CD4-positive, alpha-beta memory T cell (primary cell): Measurements from ENCODE around the gene SOX8. TPM values are rescaled to one million over a fixed set of nuclear protein-coding genes. Genes with fewer than 3 reads are reported as not detected.

Experiments
- CTCF ChIA-PET: fragments of 350-600 bp; sonication (Branson Sonifier 250); formaldehyde crosslinking; loops from one replicate; lab custom pipeline; 2021; ENCODE audit warnings: inconsistent platforms; ENCODE audit not compliant: partially characterized antibody; lab: Charles Lee
- POLR2A ChIA-PET: fragments of 350-600 bp; sonication (Branson Sonifier 250); formaldehyde crosslinking; loops from one replicate; lab custom pipeline; 2021; ENCODE audit not compliant: partially characterized antibody; lab: Charles Lee
- DNase-seq, 5 donors: peaks; one replicate each; pipeline versions ENCODE4 v3.0.0 to v3.0.0-alpha.2; 2020 to 2022; ENCODE audit warnings: mixed read lengths in 1 of 5
- H3K27ac ChIP-seq: one replicate; pipeline ENCODE4 v1.7.0; 2013; ENCODE audit warnings: low read depth, low read length
- H3K27me3 ChIP-seq: 2 replicates; pipeline ENCODE4 v1.7.0; 2013; ENCODE audit warnings: mild to moderate bottlenecking, low read length, moderate library complexity; ENCODE audit not compliant: insufficient read depth
- H3K36me3 ChIP-seq: 2 replicates; pipeline ENCODE4 v1.7.0; 2013; ENCODE audit warnings: mild to moderate bottlenecking, low read length, moderate library complexity; ENCODE audit not compliant: insufficient read depth
- H3K4me1 ChIP-seq: 2 replicates; pipeline ENCODE4 v1.7.0; 2013; ENCODE audit warnings: mild to moderate bottlenecking, low read length, moderate library complexity; ENCODE audit not compliant: insufficient read depth
- H3K4me3 ChIP-seq, 2 donors: one replicate each; pipeline ENCODE4 v1.7.0; 2013; ENCODE audit warnings: low read length in 2 of 2, mild to moderate bottlenecking in 1 of 2
- H3K9me3 ChIP-seq, 2 donors: one replicate each; pipeline ENCODE4 v1.7.0; 2013; ENCODE audit warnings: low read length in 2 of 2, control low read depth in 1 of 2; ENCODE audit not compliant: control insufficient read depth in 1 of 2
- H3K27ac Mint-ChIP-seq, 7 donors: one replicate each; pipeline ENCODE4 v1.8.0; 2020 to 2021; ENCODE audit warnings: mixed read lengths in 7 of 7, mild to moderate bottlenecking in 6 of 7, inconsistent platforms in 3 of 7, moderate library complexity in 3 of 7
- H3K27me3 Mint-ChIP-seq, 2 donors: one replicate each; pipeline ENCODE4 v1.8.0; 2020 to 2021; ENCODE audit warnings: mixed read lengths in 2 of 2
- H3K36me3 Mint-ChIP-seq, 2 donors: one replicate each; pipeline ENCODE4 v1.8.0; 2020 to 2021; ENCODE audit warnings: mixed read lengths in 2 of 2, inconsistent platforms in 1 of 2, mild to moderate bottlenecking in 1 of 2
- H3K4me1 Mint-ChIP-seq, 4 donors: one replicate each; pipeline ENCODE4 v1.8.0; 2020 to 2021; ENCODE audit warnings: mixed read lengths in 4 of 4, mild to moderate bottlenecking in 1 of 4
- H3K4me3 Mint-ChIP-seq, 8 donors: one replicate each; pipeline ENCODE4 v1.8.0; 2020 to 2021; ENCODE audit warnings: mixed read lengths in 8 of 8, mild to moderate bottlenecking in 7 of 8, moderate library complexity in 6 of 8, inconsistent platforms in 3 of 8
- H3K9me3 Mint-ChIP-seq, 8 donors: one replicate each; pipeline ENCODE4 v1.8.0; 2020 to 2021; ENCODE audit warnings: mixed read lengths in 8 of 8, mild to moderate bottlenecking in 5 of 8, inconsistent platforms in 3 of 8, moderate library complexity in 1 of 8
- intact Hi-C: fragments of 100-400 bp; cut with micrococcal nuclease; formaldehyde crosslinking; loops from one replicate; pipeline ENCODE4 v1.15.1; 2023
- polyA plus RNA-seq, 2 donors: library from polyadenylated mRNA; unstranded; fragments of 300-500 nt; fragmentation: Illumina TruSeq; gene quantifications; one replicate each; pipeline ENCODE4 v1.2.3, GENCODE V29; 2021
- total RNA-seq, 2 experiments: library from RNA; stranded (reverse); gene quantifications; one replicate each; pipeline ENCODE4 v1.2.3, GENCODE V29; 2021

The SOX8 gene
- total and polyA plus RNA-seq, 4 experiments from 2014 or later = 0.47 to 3.4 (median 2.4) TPM

DNA sequence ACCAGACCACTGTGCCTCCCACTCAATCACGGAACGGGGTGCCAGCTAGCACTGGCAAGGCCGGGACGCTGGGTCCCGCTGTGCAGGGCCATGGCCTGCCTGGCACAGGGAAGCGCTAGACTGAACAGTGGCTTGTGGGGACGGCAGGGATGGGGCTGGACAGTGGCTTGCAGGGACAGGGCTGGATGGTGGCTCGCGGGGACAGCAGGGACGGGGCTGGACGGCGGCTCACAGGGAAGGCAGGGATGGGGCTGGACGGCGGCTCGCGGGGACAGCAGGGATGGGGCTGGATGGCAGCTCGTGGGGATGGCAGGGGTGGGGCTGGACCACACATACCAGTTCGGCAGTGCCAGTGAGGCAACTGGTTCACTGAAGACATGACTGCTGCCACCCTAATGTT, 43.4 kb upstream of the SOX8 start:
- intact Hi-C loops = no loop called here
- DNase-seq = no peak
- CTCF ChIA-PET = no interaction called here
- no peaks in the 10 kb centered on the region for H3K27me3 Mint-ChIP-seq
- H3K4me3 Mint-ChIP-seq = no peak overlapping the region
- Histone ChIP-seq H3K27me3 (no peaks in the 10 kb centered on the region), H3K9me3 (peaks cover 0 to 10% of the 10 kb centered on the region in 2 donors), H3K4me1 (no peaks in the 10 kb centered on the region), H3K27ac (no peak overlapping the region), H3K4me3 (no peak overlapping the region), H3K36me3 (no peaks in the 10 kb centered on the region)
- POLR2A ChIA-PET = no interaction called here
- peak overlapping the region in 1 of 7 donors; percentile 18 for H3K27ac Mint-ChIP-seq
- peaks cover 0 to 5% (median 2%) of the 10 kb centered on the region in 4 donors for H3K4me1 Mint-ChIP-seq
- peaks cover 36 to 44% of the 10 kb centered on the region in 2 donors for H3K36me3 Mint-ChIP-seq
- peaks cover 0 to 16% (median 15%) of the 10 kb centered on the region in 8 donors for H3K9me3 Mint-ChIP-seq

DNA sequence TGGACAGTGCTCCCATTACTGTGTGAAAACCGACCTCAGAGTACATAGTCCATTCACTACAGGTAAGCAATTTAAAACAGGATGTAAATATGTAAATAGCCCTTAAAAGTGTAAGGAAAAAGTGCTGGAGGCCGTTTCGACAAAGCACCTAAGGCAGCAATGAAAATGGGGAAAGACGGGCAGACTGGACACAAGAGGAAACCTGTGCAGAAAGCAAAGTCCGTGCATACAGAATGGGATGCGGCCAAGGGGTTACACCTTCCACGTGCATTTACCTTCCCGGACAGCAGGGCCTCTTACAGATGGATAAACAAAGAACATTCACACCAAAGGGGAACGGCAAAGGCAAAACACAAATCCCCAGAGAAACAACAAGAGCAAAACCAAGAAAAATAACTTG, 42.8 kb upstream of the SOX8 start:
- H3K27ac Mint-ChIP-seq = peak overlapping the region in 1 of 7 donors; percentile 18
- ChIA-PET CTCF (no interaction called here), POLR2A (no interaction called here)
- H3K36me3 Mint-ChIP-seq = peaks cover 36 to 44% of the 10 kb centered on the region in 2 donors
- H3K4me3 ChIP-seq = no peak overlapping the region
- peaks cover 0 to 20% (median 17%) of the 10 kb centered on the region in 8 donors for H3K9me3 Mint-ChIP-seq
- no peaks in the 10 kb centered on the region for H3K4me1 ChIP-seq
- no peak overlapping the region for H3K4me3 Mint-ChIP-seq
- H3K4me1 Mint-ChIP-seq = peaks cover 0 to 5% (median 2%) of the 10 kb centered on the region in 4 donors
- intact Hi-C loops = no loop called here
- no peaks in the 10 kb centered on the region for H3K27me3 ChIP-seq
- H3K36me3 ChIP-seq = no peaks in the 10 kb centered on the region
- H3K9me3 ChIP-seq = peaks cover 0 to 10% of the 10 kb centered on the region in 2 donors
- H3K27ac ChIP-seq = no peak overlapping the region
- H3K27me3 Mint-ChIP-seq = no peaks in the 10 kb centered on the region
- DNase-seq = no peak

DNA sequence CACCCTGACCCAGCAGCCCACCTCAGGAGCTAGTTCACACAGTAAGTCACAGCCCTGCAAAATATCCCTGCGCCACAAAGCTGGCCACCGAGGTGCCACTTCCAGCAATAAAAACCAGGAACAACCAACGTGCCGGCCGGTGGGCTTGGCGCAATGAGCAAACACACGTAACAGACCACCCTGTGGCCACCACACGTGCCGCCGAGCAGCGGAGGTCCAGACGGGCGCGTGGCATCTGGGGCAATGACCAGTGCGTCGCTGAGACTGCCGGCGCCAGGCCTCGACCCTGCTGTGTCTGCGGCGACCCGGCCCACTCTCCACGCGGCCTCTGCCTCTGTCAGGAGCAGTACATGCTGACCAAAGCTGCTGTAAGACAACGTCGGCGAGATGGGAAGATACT, 42.3 kb upstream of the SOX8 start:
- CTCF ChIA-PET = no interaction called here
- no peak for DNase-seq

DNA sequence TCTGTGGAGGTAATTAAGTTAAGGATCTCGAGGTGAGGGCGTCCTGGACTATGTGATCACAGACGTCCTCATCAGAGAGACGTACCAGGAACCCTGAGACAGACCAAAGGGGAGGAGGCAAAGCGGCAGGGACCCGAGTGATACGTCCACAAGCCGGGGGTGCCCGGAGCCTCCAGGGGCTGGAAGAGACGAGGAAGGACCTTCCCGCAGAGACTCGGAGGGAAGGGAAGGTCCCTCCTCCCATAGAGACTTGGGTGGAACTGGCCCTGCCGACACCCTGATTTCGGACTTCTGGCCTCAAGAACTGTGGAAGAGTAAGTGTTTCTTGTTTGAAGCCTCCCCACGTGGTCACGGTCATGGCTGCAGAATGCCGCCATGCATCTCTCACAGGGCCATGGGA, 41.6 kb upstream of the SOX8 start:
- CTCF ChIA-PET = no interaction called here
- DNase-seq = no peak
- H3K4me1 Mint-ChIP-seq = peaks cover 0 to 5% (median 2%) of the 10 kb centered on the region in 4 donors
- H3K9me3 Mint-ChIP-seq = peaks cover 0 to 25% (median 19%) of the 10 kb centered on the region in 8 donors
- H3K4me3 Mint-ChIP-seq = no peak overlapping the region
- Histone ChIP-seq H3K27ac (no peak overlapping the region), H3K36me3 (no peaks in the 10 kb centered on the region), H3K27me3 (no peaks in the 10 kb centered on the region), H3K4me1 (no peaks in the 10 kb centered on the region), H3K4me3 (no peak overlapping the region), H3K9me3 (peaks cover 0 to 10% of the 10 kb centered on the region in 2 donors)
- no peak overlapping the region for H3K27ac Mint-ChIP-seq
- POLR2A ChIA-PET = no interaction called here
- no peaks in the 10 kb centered on the region for H3K27me3 Mint-ChIP-seq
- peaks cover 42 to 48% of the 10 kb centered on the region in 2 donors for H3K36me3 Mint-ChIP-seq
- intact Hi-C loops = no loop called here

More for the DNA sequence above, 42.3 kb upstream of the SOX8 start:
- Histone ChIP-seq H3K4me1 (no peaks in the 10 kb centered on the region), H3K27me3 (no peaks in the 10 kb centered on the region), H3K9me3 (peaks cover 0 to 10% of the 10 kb centered on the region in 2 donors), H3K27ac (no peak overlapping the region), H3K4me3 (no peak overlapping the region), H3K36me3 (no peaks in the 10 kb centered on the region)
- no peak overlapping the region for H3K27ac Mint-ChIP-seq
- peaks cover 0 to 23% (median 19%) of the 10 kb centered on the region in 8 donors for H3K9me3 Mint-ChIP-seq
- intact Hi-C loops = no loop called here
- no peaks in the 10 kb centered on the region for H3K27me3 Mint-ChIP-seq
- H3K36me3 Mint-ChIP-seq = peaks cover 37 to 45% of the 10 kb centered on the region in 2 donors
- H3K4me1 Mint-ChIP-seq = peaks cover 0 to 5% (median 2%) of the 10 kb centered on the region in 4 donors
- H3K4me3 Mint-ChIP-seq = no peak overlapping the region
- POLR2A ChIA-PET = no interaction called here

DNA sequence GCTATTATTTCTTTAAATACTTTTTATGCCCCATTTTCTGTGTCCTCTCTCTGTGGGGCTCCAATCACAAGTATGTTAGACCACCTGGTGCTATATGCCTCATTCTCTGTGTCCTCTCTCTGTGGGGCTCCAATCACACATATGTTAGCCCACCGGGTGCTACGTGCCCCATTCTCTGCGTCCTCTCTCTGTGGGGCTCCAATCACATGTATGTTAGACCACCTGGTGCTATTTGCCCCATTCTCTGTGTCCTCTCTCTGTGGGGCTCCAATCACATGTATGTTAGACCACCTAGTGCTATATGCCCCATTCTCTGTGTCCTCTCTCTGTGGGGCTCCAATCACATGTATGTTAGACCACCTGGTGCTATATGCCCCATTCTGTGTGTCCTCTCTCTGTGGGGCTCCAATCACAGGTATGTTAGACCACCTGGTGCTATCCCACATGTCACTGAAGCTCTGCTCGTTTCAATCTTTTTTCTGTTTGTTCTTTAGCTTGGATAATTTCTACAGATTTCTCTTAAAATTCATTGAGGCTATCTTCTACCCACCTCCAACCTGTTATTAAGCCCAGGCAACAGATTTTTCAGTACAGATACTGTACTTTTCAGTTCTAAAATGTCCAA, 39.0 kb upstream of the SOX8 start:
- H3K36me3 ChIP-seq = peaks cover 9% of the 10 kb centered on the region
- CTCF ChIA-PET = no interaction called here
- peaks cover 58% of the 10 kb centered on the region in 2 donors for H3K36me3 Mint-ChIP-seq
- H3K27ac Mint-ChIP-seq = peak overlapping the region in 1 of 7 donors; percentile 65
- H3K9me3 ChIP-seq = peaks cover 0 to 10% of the 10 kb centered on the region in 2 donors
- H3K9me3 Mint-ChIP-seq = peaks cover 0 to 25% (median 19%) of the 10 kb centered on the region in 8 donors
- no peak for DNase-seq
- H3K27me3 ChIP-seq = no peaks in the 10 kb centered on the region
- intact Hi-C loops = no loop called here
- no peaks in the 10 kb centered on the region for H3K27me3 Mint-ChIP-seq
- H3K4me1 Mint-ChIP-seq = peaks cover 0 to 4% (median 1%) of the 10 kb centered on the region in 4 donors
- POLR2A ChIA-PET = no interaction called here
- H3K4me3 Mint-ChIP-seq = no peak overlapping the region
- H3K4me3 ChIP-seq = no peak overlapping the region
- no peaks in the 10 kb centered on the region for H3K4me1 ChIP-seq
- H3K27ac ChIP-seq = no peak overlapping the region

DNA sequence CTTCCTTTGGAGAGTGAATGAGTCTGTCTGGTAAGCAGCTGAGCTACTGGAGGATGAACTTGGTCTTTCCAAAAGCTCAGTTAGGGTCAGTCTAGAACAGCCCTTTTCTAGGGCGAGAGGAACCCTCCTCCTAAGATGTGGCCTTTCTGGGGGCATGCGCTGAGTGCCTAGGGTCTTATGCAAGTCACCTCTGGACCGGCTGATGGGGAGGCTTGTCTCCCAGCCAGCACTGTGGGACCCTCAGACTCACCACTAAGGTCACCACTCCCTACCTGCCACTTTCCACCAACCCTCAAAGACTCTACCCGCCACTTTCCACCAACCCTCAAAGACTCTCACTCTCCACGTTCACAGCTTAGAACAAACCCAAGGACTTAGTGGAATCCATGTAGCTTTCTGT, 37.6 kb upstream of the SOX8 start:
- no peaks in the 10 kb centered on the region for H3K27me3 Mint-ChIP-seq
- Histone ChIP-seq H3K27ac (no peak overlapping the region), H3K4me1 (no peaks in the 10 kb centered on the region), H3K4me3 (no peak overlapping the region), H3K9me3 (peaks cover 0 to 10% of the 10 kb centered on the region in 2 donors), H3K36me3 (peaks cover 9% of the 10 kb centered on the region), H3K27me3 (no peaks in the 10 kb centered on the region)
- H3K4me3 Mint-ChIP-seq = no peak overlapping the region
- peaks cover 0 to 25% (median 19%) of the 10 kb centered on the region in 8 donors for H3K9me3 Mint-ChIP-seq
- intact Hi-C loops = no loop called here
- DNase-seq = no peak
- ChIA-PET CTCF (no interaction called here), POLR2A (no interaction called here)
- peaks cover 50 to 58% of the 10 kb centered on the region in 2 donors for H3K36me3 Mint-ChIP-seq
- H3K27ac Mint-ChIP-seq = peak overlapping the region in 2 of 7 donors; percentile 1 to 13
- peaks cover 0 to 4% (median 1%) of the 10 kb centered on the region in 4 donors for H3K4me1 Mint-ChIP-seq

DNA sequence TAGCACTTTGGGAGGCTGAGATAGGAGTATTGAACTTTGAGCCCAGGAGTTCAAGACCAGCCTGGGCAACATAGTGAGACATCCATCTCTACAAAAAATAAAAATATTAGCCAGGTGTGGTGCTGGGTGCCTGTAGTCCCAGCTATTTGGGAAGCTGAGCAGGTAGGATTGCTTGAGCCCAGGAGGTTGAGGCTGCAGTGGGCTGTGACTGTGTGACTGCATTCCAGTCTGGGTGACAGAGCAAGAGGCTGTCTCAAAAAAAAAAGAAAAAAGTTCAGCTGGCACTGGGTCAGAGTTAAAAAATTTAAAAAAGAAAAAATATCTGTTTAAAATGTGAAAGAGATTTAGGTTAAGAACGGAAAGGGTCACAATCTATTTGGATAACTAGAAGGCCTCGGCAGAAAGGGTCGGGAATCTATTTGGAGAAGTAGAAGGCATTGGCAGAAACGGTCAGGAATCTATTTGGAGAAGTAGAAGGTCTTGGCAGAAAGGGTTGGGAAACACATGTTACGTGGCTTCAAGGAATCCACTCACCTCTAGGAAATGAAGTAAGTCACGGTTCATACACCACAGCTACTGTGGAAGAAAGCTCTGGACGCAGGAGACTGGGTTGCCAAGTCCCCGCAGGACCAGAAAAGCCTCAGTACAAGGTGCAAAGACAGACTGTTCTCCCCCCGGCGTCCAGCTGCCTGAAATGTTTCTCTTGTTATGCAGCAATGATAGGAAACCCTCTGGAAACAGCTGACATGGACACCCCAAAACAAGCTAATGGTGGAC, 36.1 kb upstream of the SOX8 start:
- Histone ChIP-seq H3K27me3 (no peaks in the 10 kb centered on the region), H3K36me3 (peaks cover 9% of the 10 kb centered on the region), H3K27ac (no peak overlapping the region), H3K9me3 (peaks cover 0 to 10% of the 10 kb centered on the region in 2 donors), H3K4me1 (no peaks in the 10 kb centered on the region), H3K4me3 (no peak overlapping the region)
- DNase-seq = no peak
- Mint-ChIP-seq H3K36me3 (peaks cover 44 to 51% of the 10 kb centered on the region in 2 donors), H3K4me1 (peaks cover 0 to 4% (median 1%) of the 10 kb centered on the region in 4 donors), H3K27ac (no peak overlapping the region), H3K9me3 (peaks cover 0 to 25% (median 19%) of the 10 kb centered on the region in 8 donors), H3K27me3 (no peaks in the 10 kb centered on the region), H3K4me3 (no peak overlapping the region)
- intact Hi-C loops = no loop called here
- ChIA-PET POLR2A (interaction anchor here (1.3 kb wide), 1 partner anchor 19 kb away, joined by 4 read pairs; no protein-coding TSS in a partner anchor), CTCF (no interaction called here)
